Endometrium (tissue), 2 donors: Measurements from ENCODE around the gene DSTYK.

ENCODE experiments used
- FAIRE-seq: peaks from 2 replicates; lab custom pipeline; 2012; peaks lifted over from hg19 to GRCh38; lab: Jason Lieb, UNC
- donor health status: control.
- donor health status: control.

DSTYK gene

DNA sequence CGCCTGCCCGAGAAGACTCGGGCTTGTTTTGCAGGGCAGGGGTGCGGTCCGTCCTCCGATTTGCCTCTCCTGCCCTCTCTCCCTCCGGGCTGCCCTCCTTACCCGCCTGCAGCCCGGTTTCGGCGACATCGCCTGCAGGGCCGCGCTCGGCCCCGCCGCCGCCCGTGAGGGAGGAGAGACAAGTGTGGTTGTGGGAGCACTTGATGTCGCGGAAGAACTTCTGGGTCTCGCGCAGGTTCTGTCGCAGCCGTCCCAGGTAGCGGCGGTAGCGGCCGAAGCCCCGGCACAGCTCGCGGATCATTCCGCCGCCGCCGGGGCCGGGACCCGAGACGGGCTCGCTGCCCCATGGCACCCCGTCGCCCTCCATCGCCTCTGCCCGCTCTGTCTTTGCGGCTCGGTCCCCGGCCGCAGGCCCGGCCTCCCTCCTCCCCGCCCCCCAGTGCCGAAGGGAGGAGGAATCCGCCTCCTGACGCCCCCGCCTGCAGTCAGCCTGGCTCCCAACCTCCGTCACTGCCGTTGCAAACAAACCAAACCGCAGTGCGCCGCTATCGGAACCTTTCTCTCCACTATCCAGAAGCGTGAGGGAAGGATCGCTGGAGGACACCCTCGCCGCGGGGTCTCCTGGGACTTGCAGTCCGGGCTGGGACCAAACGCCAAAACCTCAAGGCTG lies at the start of gene DSTYK:
Gene DSTYK, minus strand, starts transcription at position 534 of the 670 bp plus-strand sequence. Its CDS starts 167 bp downstream, at position 367.
- FAIRE-seq: peak; percentile 79

DNA sequence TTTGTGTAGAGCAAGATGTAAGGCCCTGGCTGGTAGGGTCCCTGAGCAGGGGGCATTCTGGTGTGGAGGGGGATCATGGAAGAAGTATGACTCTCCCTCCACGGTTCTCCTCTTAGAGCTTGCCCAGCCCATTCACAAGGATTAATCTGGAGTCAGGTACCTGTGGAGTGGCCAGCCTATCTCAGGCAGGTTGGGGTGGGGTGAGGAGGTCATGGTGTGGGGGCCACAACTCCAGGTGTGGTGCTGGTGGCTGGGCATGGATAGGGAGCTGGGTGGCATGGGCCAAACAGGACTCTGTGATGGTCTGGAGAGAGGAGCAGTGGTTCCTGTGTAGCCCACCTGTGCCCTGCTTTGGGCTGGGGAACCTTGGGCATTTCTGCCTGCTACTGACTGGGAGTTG lies 48.5 kb upstream of the DSTYK start:
- no peak for FAIRE-seq

DNA sequence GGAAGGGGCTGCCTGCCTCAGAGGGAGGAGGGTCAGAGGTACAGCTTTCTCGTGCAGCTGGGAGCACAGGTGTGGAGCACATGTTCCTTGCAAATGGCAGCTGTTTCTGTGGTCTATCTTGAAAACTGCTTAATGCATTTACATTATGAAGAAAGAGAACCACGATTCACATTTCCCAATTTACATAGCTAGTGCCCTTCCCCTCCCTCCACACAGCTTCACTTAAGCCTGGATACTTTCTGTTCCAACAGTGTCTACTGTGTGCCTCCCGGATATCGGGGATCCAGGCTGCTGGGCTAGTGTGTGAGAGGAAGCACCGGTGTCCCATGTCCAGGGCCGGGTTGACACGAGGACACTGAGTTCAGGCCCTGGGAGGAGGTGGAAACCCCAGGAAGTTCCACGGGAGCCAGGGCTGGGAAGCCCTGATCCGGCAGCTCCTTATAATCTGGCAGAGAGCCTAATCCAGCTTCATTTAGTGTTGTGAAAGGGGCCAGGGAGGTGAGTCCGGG lies 47.9 kb upstream of the DSTYK start:
- no peak for FAIRE-seq

GRCh38 chr1:205258719-205259118 lies 47.2 kb upstream of the DSTYK start:
- no peak for FAIRE-seq

GRCh38 chr1:205258261-205258691 lies 46.8 kb upstream of the DSTYK start:
- FAIRE-seq: no peak

- FAIRE-seq: no peak
Measured at GRCh38 chr1:205257735-205258134, 46.2 kb upstream of the DSTYK start.

GRCh38 chr1:205256951-205257625 lies 45.6 kb upstream of the DSTYK start:
- no peak for FAIRE-seq

- FAIRE-seq: no peak
Measured at GRCh38 chr1:205255941-205256780, 44.7 kb upstream of the DSTYK start.

- no peak for FAIRE-seq
Measured at GRCh38 chr1:205251576-205251975, 40.1 kb upstream of the DSTYK start.

GRCh38 chr1:205250699-205251098 lies 39.2 kb upstream of the DSTYK start:
- FAIRE-seq: no peak

DNA sequence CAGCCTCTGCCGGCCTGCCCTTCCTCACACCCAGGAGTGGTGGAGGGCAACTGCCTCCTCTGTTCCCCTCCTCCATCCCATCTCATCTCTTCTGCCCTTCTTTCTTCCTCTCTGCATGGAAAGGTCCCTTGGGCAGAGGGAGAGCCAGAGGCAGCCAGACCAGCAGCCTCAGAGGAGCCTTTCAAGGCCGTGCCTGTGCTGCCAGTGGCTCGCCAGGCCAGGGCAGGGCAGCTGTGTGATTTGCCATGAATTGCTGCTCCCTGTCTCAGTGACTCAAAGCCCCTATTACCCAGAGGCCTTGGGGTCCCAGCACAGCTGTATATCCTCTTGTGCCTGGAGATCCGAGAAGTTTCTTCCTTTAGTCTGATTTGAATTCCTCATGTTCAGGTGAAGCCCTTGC lies 38.1 kb upstream of the DSTYK start:
- FAIRE-seq: no peak

- FAIRE-seq: no peak
Measured at GRCh38 chr1:205248793-205249601, 37.5 kb upstream of the DSTYK start.

DNA sequence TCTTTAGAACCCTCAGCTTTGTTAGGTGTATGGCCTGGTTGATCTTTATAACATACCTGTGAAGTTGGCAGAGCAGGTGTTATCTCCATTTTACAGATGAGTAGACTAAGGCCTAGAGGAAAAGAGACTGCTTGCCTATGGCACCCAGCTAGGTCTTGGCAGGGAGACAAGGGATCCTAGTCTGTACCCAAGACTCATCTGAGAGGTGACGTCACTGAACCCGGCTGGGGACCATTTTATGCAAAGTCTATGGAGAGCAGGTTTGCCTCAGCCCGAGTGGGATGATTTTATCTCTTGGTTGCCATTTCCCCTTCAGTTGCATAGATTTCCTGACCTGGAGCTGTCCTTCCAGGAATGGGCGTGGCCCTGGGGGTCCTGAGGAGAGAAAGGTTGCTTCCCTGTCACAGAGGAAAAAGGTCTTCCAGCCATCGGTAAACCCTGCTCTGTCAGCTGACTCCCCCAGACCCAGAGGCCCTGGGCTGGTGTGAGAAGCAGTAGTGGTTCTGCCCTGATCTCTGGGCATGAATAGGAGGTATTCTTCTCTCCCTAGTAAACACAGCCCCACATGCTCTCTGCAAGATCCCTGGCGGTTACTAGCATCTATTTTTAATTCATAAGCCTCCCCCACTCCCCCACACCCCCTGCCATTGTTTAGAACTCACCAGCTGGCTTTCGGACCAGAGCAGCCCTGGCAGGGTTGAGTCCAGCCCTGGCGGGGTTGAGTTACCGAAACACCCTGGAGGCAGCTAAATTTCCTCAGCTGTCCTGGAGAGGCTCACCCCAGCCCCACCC lies 35.8 kb upstream of the DSTYK start:
- no peak for FAIRE-seq

- no peak for FAIRE-seq
Measured at GRCh38 chr1:205246351-205247119, 35.0 kb upstream of the DSTYK start.

GRCh38 chr1:205245096-205245495 lies 33.6 kb upstream of the DSTYK start:
- no peak for FAIRE-seq

DNA sequence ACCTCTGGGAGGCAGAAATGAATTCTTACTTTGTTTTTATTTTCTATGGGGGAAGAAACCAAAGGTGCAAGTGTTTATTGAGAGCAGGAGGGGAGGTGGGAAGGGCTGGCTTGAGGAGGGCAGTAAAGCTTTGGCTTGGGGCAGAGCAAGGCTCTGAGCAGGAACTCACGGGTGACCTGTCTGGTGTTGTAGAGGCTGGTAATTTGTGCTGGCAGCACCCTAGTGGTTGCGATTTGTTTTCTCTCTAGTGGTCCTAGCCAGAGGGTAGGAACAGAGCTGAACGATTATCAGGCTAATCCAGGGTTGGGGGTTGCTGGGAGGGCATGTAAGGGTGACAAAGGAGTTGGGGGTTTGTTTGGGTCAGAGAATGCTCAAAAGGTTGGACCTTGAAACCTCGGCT lies 32.9 kb upstream of the DSTYK start:
- no peak for FAIRE-seq

GRCh38 chr1:205243350-205244191 lies 32.1 kb upstream of the DSTYK start:
- no peak for FAIRE-seq

DNA sequence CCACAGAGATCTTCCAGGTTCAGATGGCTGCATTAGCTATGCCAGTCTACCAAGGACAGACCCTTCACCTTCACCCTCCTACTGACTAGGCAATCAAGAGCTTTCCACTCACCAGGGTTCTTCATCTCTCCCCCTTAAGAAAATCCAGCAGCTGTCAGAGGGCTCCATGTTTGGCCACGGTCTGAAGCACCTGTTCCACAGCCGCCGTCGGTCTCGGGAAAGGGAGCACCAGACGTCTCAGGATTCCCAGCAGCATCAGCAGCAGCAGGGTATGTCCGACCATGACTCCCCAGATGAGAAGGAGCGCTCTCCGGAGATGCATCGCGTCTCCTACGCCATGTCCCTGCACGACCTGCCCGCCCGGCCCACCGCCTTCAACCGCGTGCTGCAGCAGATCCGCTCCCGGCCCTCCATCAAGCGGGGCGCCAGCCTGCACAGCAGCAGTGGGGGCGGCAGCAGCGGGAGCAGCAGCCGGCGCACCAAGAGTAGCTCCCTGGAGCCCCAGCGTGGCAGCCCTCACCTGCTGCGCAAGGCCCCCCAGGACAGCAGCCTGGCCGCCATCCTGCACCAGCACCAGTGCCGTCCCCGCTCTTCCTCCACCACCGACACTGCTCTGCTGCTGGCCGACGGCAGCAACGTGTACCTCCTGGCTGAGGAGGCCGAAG lies 30.0 kb upstream of the DSTYK start:
- FAIRE-seq: no peak

- no peak for FAIRE-seq
Measured at GRCh38 chr1:205240569-205240968, 29.1 kb upstream of the DSTYK start.
